Liver (tissue), 9 donors: ENCODE data around the gene DIO2. TPM values are rescaled to one million over a fixed set of nuclear protein-coding genes. Genes with fewer than 3 reads are reported as not detected.

Source experiments
- DNase-seq: peaks from one replicate; pipeline ENCODE4 v3.0.0-alpha.2; 2017; ENCODE audit warnings: low spot score
- H3K27ac ChIP-seq, 2 donors: one replicate each; pipeline ENCODE4 v1.7.0; 2013; ENCODE audit warnings: inconsistent platforms in 2 of 2, low read length in 2 of 2, control low read depth in 1 of 2, low read depth in 1 of 2, mild to moderate bottlenecking in 1 of 2
- H3K27me3 ChIP-seq, 4 donors: one replicate each; pipeline versions ENCODE4 v1.6.1 to v1.7.0; 2013; ENCODE audit warnings: low read length in 3 of 4, inconsistent platforms in 1 of 4, mild to moderate bottlenecking in 1 of 4, moderate library complexity in 1 of 4; ENCODE audit not compliant: control insufficient read depth in 4 of 4, insufficient read depth in 4 of 4
- H3K36me3 ChIP-seq, 4 donors: one replicate each; pipeline versions ENCODE4 v1.6.1 to v1.7.0; 2013; ENCODE audit warnings: low read length in 3 of 4, mild to moderate bottlenecking in 3 of 4, low read depth in 1 of 4, moderate library complexity in 1 of 4; ENCODE audit not compliant: control insufficient read depth in 4 of 4, insufficient read depth in 3 of 4
- H3K4me1 ChIP-seq, 4 donors: one replicate each; pipeline versions ENCODE4 v1.6.1 to v1.7.0; 2013; ENCODE audit warnings: low read length in 3 of 4, mild to moderate bottlenecking in 3 of 4, moderate library complexity in 1 of 4; ENCODE audit not compliant: control insufficient read depth in 4 of 4, insufficient read depth in 4 of 4
- H3K4me3 ChIP-seq, 3 donors: one replicate each; pipeline versions ENCODE4 v1.6.1 to v1.7.0; 2013; ENCODE audit warnings: low read length in 3 of 3, control low read depth in 1 of 3, low read depth in 1 of 3, mild to moderate bottlenecking in 1 of 3
- H3K9ac ChIP-seq, 2 donors: one replicate each; pipeline ENCODE4 v1.7.0; 2013; ENCODE audit warnings: low read length in 2 of 2, mild to moderate bottlenecking in 2 of 2, moderate library complexity in 2 of 2, control low read depth in 1 of 2, low read depth in 1 of 2
- H3K9me3 ChIP-seq, 4 donors: one replicate each; pipeline versions ENCODE4 v1.6.1 to v1.7.0; 2013; ENCODE audit warnings: low read length in 3 of 4; ENCODE audit not compliant: control insufficient read depth in 4 of 4
- EGR1 ChIP-seq, 2 donors: IDR thresholded peaks; 2 replicates each; pipeline ENCODE4 v1.6.1; 2016 to 2018; ENCODE audit warnings: antibody characterized with exemption in 2 of 2, low read depth in 2 of 2
- FOXA1 ChIP-seq: IDR thresholded peaks from 2 replicates; pipeline ENCODE4 v1.6.1; 2016; ENCODE audit warnings: antibody characterized with exemption
- FOXA2 ChIP-seq: IDR thresholded peaks from 2 replicates; pipeline ENCODE4 v1.6.1; 2016; ENCODE audit warnings: antibody characterized with exemption
- GABPA ChIP-seq, 2 donors: IDR thresholded peaks in 1 of 2; conservative IDR thresholded peaks in 1 of 2; 2 replicates each; pipeline ENCODE4 v1.6.1; 2016; ENCODE audit warnings: antibody characterized with exemption in 2 of 2, mild to moderate bottlenecking in 1 of 2, moderate library complexity in 1 of 2
- HNF4G ChIP-seq: IDR thresholded peaks from 2 replicates; pipeline ENCODE4 v1.6.1; 2016; ENCODE audit warnings: antibody characterized with exemption
- NR2F2 ChIP-seq: IDR thresholded peaks from 2 replicates; pipeline ENCODE4 v1.6.1; 2016; ENCODE audit warnings: antibody characterized with exemption
- RAD21 ChIP-seq, 2 donors: IDR thresholded peaks; 2 replicates each; pipeline ENCODE4 v1.6.1; 2016; ENCODE audit warnings: antibody characterized with exemption in 2 of 2, mild to moderate bottlenecking in 2 of 2
- RXRA ChIP-seq, 2 donors: IDR thresholded peaks; 2 replicates each; pipeline ENCODE4 v1.6.1; 2017 to 2018; ENCODE audit warnings: antibody characterized with exemption in 2 of 2, mild to moderate bottlenecking in 1 of 2
- YY1 ChIP-seq: IDR thresholded peaks from 2 replicates; pipeline ENCODE4 v1.6.1; 2016; ENCODE audit warnings: antibody characterized with exemption, mild to moderate bottlenecking
- WGBS: extraction: QIAGEN DNeasy Blood & Tissue Kit; methylation state at CpG from one replicate; pipeline ENCODE4 v1.1.7; 2013; 5-methylcytosine and 5-hydroxymethylcytosine counted together
- polyA plus RNA-seq, 2 donors: library from polyadenylated mRNA; stranded (reverse) in 1 of 2; unstranded in 1 of 2; fragments of 200-250 nt in 1 of 2; fragments of >200 nt in 1 of 2; fragmentation: Nextera tagmentation in 1 of 2; extraction: Ambion mirVana in 1 of 2; gene quantifications; one replicate each; pipeline versions ENCODE4 v1.2.1 to v1.2.3, GENCODE V29; 2013 to 2015
- total RNA-seq, 2 donors: library from RNA; depleted of rRNA; stranded (reverse); fragments of >200 nt; gene quantifications; one replicate each; pipeline ENCODE4 v1.2.3, GENCODE V29; 2014
- TF ChIP-seq, protein P1 (sequence below): IDR thresholded peaks from 2 replicates; pipeline ENCODE4 v1.6.1; 2016; ENCODE audit warnings: antibody characterized with exemption, mild to moderate bottlenecking
- TF ChIP-seq, protein P2 (sequence below): IDR thresholded peaks from 2 replicates; pipeline ENCODE4 v1.6.1; 2016; ENCODE audit warnings: antibody characterized with exemption
- TF ChIP-seq, protein P3 (sequence below): IDR thresholded peaks from 2 replicates; pipeline ENCODE4 v1.6.1; 2016; ENCODE audit warnings: antibody characterized with exemption
- donor health status: healthy.
- donor health status: healthy.
- donor health status: healthy.
- donor health status: healthy.
- donor health status: healthy.

The DIO2 gene
- total and polyA plus RNA-seq, 4 donors = under 0.01 to 0.23 (median 0.02) TPM; not detected in 1

DNA sequence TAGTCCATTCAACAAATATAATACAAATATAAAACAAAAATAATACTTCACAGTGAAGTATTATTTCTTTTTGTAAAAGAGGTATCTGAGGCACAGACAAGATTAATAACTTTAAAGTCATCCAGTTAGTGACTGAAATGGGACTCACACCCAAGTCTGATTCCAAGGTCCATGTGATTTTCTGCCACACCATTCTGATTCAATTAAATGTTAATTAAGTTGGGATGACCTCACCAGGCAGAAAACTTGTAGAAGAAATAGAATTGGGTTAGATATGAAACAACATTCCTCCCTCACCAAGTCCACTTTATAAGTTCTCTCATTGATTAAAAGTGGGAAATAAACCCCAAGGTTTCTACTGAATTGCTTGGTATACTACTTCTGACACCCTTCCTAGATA lies 34.4 kb downstream of the DIO2 start:
- H3K9me3 ChIP-seq = no peaks in the 10 kb centered on the region
- H3K27ac ChIP-seq = no peak overlapping the region
- no peak for TF ChIP-seq HNF4G
- TF ChIP-seq GABPA (IDR thresholded peaks at IDR 0.05 in 1 of 2, conservative IDR thresholded peaks at IDR 0.05 in 1 of 2) = no peak
- TF ChIP-seq RAD21 (IDR thresholded peaks at IDR 0.05) = no peak
- no peak for TF ChIP-seq EGR1 (IDR thresholded peaks at IDR 0.05; ENCODE audit: low read depth in 2 of 2)
- no peak for TF ChIP-seq NR2F2
- TF ChIP-seq, protein P1, sequence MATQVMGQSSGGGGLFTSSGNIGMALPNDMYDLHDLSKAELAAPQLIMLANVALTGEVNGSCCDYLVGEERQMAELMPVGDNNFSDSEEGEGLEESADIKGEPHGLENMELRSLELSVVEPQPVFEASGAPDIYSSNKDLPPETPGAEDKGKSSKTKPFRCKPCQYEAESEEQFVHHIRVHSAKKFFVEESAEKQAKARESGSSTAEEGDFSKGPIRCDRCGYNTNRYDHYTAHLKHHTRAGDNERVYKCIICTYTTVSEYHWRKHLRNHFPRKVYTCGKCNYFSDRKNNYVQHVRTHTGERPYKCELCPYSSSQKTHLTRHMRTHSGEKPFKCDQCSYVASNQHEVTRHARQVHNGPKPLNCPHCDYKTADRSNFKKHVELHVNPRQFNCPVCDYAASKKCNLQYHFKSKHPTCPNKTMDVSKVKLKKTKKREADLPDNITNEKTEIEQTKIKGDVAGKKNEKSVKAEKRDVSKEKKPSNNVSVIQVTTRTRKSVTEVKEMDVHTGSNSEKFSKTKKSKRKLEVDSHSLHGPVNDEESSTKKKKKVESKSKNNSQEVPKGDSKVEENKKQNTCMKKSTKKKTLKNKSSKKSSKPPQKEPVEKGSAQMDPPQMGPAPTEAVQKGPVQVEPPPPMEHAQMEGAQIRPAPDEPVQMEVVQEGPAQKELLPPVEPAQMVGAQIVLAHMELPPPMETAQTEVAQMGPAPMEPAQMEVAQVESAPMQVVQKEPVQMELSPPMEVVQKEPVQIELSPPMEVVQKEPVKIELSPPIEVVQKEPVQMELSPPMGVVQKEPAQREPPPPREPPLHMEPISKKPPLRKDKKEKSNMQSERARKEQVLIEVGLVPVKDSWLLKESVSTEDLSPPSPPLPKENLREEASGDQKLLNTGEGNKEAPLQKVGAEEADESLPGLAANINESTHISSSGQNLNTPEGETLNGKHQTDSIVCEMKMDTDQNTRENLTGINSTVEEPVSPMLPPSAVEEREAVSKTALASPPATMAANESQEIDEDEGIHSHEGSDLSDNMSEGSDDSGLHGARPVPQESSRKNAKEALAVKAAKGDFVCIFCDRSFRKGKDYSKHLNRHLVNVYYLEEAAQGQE = no peak
- TF ChIP-seq YY1 = no peak
- no peaks in the 10 kb centered on the region for H3K4me1 ChIP-seq
- DNase-seq = no peak
- H3K4me3 ChIP-seq = no peak overlapping the region
- H3K9ac ChIP-seq = no peak overlapping the region
- peaks cover 0 to under 1% (median 0%) of the 10 kb centered on the region in 4 donors for H3K36me3 ChIP-seq
- peaks cover 0 to 4% (median 0%) of the 10 kb centered on the region in 4 donors for H3K27me3 ChIP-seq

DNA sequence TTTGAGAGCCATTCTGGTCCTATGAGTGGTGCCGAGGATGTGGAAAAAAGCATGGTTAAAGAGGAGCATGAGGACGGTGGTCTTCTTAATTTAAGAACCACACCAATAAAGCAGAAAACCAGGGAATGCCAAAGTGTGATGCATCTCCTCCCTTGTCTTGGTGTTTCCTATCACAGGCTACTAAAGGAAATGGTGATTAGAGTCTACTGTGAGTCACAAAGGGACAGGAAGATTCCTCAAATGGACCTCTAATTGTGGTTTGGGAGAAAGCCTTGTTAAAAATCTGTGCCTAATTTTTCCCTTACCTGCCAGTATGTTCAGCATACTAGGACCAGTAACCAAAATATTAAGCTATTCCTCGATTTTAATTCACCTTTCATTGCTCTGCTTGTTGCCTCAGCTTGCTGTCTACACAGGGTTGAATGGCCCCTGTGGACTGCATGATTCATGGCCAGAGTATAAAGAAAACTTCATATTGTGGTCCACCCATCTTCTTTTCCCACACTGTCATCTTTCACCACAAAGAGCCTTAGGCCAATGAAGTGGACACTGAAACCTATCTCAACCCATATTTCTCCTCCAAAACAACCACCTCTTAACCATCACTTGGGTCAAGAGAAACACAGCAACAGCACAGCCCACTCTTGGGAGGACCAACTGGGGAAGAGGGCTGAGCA lies 38.8 kb downstream of the DIO2 start:
- Histone ChIP-seq H3K9ac (no peak overlapping the region), H3K4me3 (no peak overlapping the region), H3K27me3 (peaks cover 0 to 4% (median 0%) of the 10 kb centered on the region in 4 donors), H3K36me3 (peaks cover 0 to 2% (median 0%) of the 10 kb centered on the region in 4 donors), H3K4me1 (no peaks in the 10 kb centered on the region), H3K27ac (no peak overlapping the region), H3K9me3 (no peaks in the 10 kb centered on the region)
- no peak for DNase-seq
- no peak for TF ChIP-seq RXRA (IDR thresholded peaks at IDR 0.05)
- TF ChIP-seq, protein P2, sequence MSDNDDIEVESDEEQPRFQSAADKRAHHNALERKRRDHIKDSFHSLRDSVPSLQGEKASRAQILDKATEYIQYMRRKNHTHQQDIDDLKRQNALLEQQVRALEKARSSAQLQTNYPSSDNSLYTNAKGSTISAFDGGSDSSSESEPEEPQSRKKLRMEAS = no peak
- no peak for TF ChIP-seq FOXA1
- TF ChIP-seq, protein P1 = no peak
- no peak for TF ChIP-seq FOXA2
- no peak for TF ChIP-seq YY1
- TF ChIP-seq GABPA (IDR thresholded peaks at IDR 0.05 in 1 of 2, conservative IDR thresholded peaks at IDR 0.05 in 1 of 2) = no peak
- TF ChIP-seq, protein P3, sequence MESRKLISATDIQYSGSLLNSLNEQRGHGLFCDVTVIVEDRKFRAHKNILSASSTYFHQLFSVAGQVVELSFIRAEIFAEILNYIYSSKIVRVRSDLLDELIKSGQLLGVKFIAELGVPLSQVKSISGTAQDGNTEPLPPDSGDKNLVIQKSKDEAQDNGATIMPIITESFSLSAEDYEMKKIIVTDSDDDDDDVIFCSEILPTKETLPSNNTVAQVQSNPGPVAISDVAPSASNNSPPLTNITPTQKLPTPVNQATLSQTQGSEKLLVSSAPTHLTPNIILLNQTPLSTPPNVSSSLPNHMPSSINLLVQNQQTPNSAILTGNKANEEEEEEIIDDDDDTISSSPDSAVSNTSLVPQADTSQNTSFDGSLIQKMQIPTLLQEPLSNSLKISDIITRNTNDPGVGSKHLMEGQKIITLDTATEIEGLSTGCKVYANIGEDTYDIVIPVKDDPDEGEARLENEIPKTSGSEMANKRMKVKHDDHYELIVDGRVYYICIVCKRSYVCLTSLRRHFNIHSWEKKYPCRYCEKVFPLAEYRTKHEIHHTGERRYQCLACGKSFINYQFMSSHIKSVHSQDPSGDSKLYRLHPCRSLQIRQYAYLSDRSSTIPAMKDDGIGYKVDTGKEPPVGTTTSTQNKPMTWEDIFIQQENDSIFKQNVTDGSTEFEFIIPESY = no peak
- WGBS = 63% methylated on average over 3 of the region's 3 CpGs
